Tibial artery (tissue), 4 donors: ENCODE measurements around the gene ADAMTS10.

Experiments used
- DNase-seq, 2 donors: peaks; one replicate each; pipeline ENCODE4 v3.0.0-alpha.2; 2019
- H3K27ac ChIP-seq, 2 donors: fragments of 200-600 bp; sonication (generic) in 1 of 2; 1 replicate in 1 of 2; 2 replicates in 1 of 2; pipeline ENCODE4 v1.5.1; 2018 to 2019; ENCODE audit warnings: mild to moderate bottlenecking in 1 of 2
- H3K27me3 ChIP-seq, 2 donors: fragments of 200-600 bp; sonication (generic) in 1 of 2; one replicate each; pipeline versions ENCODE4 v1.5.1 to v1.6.0; 2016 to 2019
- H3K36me3 ChIP-seq, 3 donors: fragments of 200-600 bp; sonication (generic) in 2 of 3; one replicate each; pipeline ENCODE4 v1.5.1; 2016 to 2019; ENCODE audit warnings: mild to moderate bottlenecking in 2 of 3
- H3K4me1 ChIP-seq, 4 donors: fragments of 200-600 bp; sonication (generic) in 2 of 4; 1 replicate in 3 of 4; 2 replicates in 1 of 4; pipeline ENCODE4 v1.5.1; 2016 to 2019
- H3K4me3 ChIP-seq, 2 donors: fragments of 200-600 bp; sonication (generic) in 1 of 2; 1 replicate in 1 of 2; 2 replicates in 1 of 2; pipeline ENCODE4 v1.5.1; 2018 to 2019; ENCODE audit warnings: mild to moderate bottlenecking in 2 of 2
- H3K9me3 ChIP-seq, 3 donors: fragments of 200-600 bp; sonication (generic) in 1 of 3; one replicate each; pipeline ENCODE4 v1.5.1; 2016 to 2019
- CTCF ChIP-seq, 2 experiments: fragments of 200-600 bp in 1 of 2; fragments of 450-650 bp in 1 of 2; IDR thresholded peaks; one replicate each; pipeline ENCODE4 v1.5.1; 2017 to 2019; ENCODE audit warnings: antibody characterized with exemption in 2 of 2, mild to moderate bottlenecking in 1 of 2, moderate library complexity in 1 of 2
- intact Hi-C: fragments of 100-400 bp; cut with DNase I; formaldehyde crosslinking; loops from one replicate; pipeline ENCODE4 v1.15.0; 2023; ENCODE audit warnings: low total_unique reads

Gene ADAMTS10

DNA sequence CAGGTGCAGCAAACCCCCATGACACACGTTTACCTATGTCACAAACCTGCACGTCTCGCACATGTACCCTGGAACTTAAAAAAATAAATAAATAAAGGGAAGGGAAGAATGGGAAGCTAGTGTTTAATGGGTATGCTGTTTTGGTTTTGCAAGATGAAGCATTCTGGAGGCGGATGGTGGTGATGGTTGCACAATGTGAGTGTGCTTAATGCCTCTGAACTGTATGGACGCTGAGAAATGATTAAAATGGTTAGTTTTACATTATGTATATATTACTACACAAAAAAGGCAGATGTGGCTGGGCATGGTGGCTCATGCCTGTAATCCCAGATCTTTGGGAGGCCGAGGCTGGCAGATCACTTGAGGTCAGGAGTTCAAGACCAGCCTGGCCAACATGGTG, 37.7 kb upstream of the ADAMTS10 start:
- no peaks in the 10 kb centered on the region for H3K27me3 ChIP-seq
- H3K4me3 ChIP-seq, result no peak overlapping the region
- H3K9me3 ChIP-seq, result no peaks in the 10 kb centered on the region
- TF ChIP-seq CTCF (IDR thresholded peaks at IDR 0.05), result no peak
- H3K27ac ChIP-seq, result no peak overlapping the region
- intact Hi-C loops, result loop anchor here (10.0 kb wide), 1 partner anchor 383 kb away; no protein-coding TSS in a partner anchor
- H3K36me3 ChIP-seq, result no peaks in the 10 kb centered on the region
- DNase-seq, result no peak
- H3K4me1 ChIP-seq, result peaks cover 0 to 15% (median 5%) of the 10 kb centered on the region in 4 donors

- no peak for DNase-seq
- Histone ChIP-seq H3K36me3 (no peaks in the 10 kb centered on the region), H3K4me3 (no peak overlapping the region), H3K27me3 (no peaks in the 10 kb centered on the region), H3K4me1 (peaks cover 0 to 13% (median 0%) of the 10 kb centered on the region in 4 donors), H3K27ac (no peak overlapping the region), H3K9me3 (no peaks in the 10 kb centered on the region)
- TF ChIP-seq CTCF (IDR thresholded peaks at IDR 0.05), result no peak
- intact Hi-C loops, result loop anchor here (5.0 to 10.0 kb wide), 2 partner anchors 62 to 379 kb away; no protein-coding TSS in a partner anchor
These were observed 33.5 kb upstream of the ADAMTS10 start for GRCh38 chr19:8643860-8644653.

- no peak overlapping the region for H3K4me3 ChIP-seq
- no peaks in the 10 kb centered on the region for H3K27me3 ChIP-seq
- no peak overlapping the region for H3K27ac ChIP-seq
- intact Hi-C loops, result loop anchor here (5.0 to 10.0 kb wide), 2 partner anchors 60 to 378 kb away; no protein-coding TSS in a partner anchor
- H3K36me3 ChIP-seq, result no peaks in the 10 kb centered on the region
- H3K4me1 ChIP-seq, result peaks cover 0 to 25% (median 3%) of the 10 kb centered on the region in 4 donors
- TF ChIP-seq CTCF (IDR thresholded peaks at IDR 0.05), result no peak
- no peak for DNase-seq
- H3K9me3 ChIP-seq, result no peaks in the 10 kb centered on the region
These were observed 32.0 kb upstream of the ADAMTS10 start for GRCh38 chr19:8642561-8642960.

- H3K36me3 ChIP-seq, result no peaks in the 10 kb centered on the region
- H3K9me3 ChIP-seq, result no peaks in the 10 kb centered on the region
- H3K27ac ChIP-seq, result no peak overlapping the region
- peaks cover 0 to 25% (median 3%) of the 10 kb centered on the region in 4 donors for H3K4me1 ChIP-seq
- intact Hi-C loops, result loop anchor here (5.0 to 10.0 kb wide), 2 partner anchors 60 to 377 kb away; no protein-coding TSS in a partner anchor
- no peak overlapping the region for H3K4me3 ChIP-seq
- TF ChIP-seq CTCF (IDR thresholded peaks at IDR 0.05), result peak; percentile 57 to 65
- no peaks in the 10 kb centered on the region for H3K27me3 ChIP-seq
- DNase-seq, result no peak
These were observed 31.5 kb upstream of the ADAMTS10 start for GRCh38 chr19:8641908-8642547.

GRCh38 chr19:8641221-8641907, 30.8 kb upstream of the ADAMTS10 start:
- no peak for DNase-seq
- H3K4me1 ChIP-seq, result peaks cover 0 to 25% (median 3%) of the 10 kb centered on the region in 4 donors
- H3K9me3 ChIP-seq, result no peaks in the 10 kb centered on the region
- no peak overlapping the region for H3K4me3 ChIP-seq
- H3K27me3 ChIP-seq, result no peaks in the 10 kb centered on the region
- intact Hi-C loops, result loop anchor here (5.0 to 10.0 kb wide), 2 partner anchors 59 to 377 kb away; no protein-coding TSS in a partner anchor
- no peak for TF ChIP-seq CTCF (IDR thresholded peaks at IDR 0.05)
- H3K36me3 ChIP-seq, result no peaks in the 10 kb centered on the region
- H3K27ac ChIP-seq, result no peak overlapping the region
